Stimulated activated CD8-positive, alpha-beta memory T cell treated with anti-CD3 and anti-CD28 coated beads, Interleukin-7, amount 100 ng/mL, for 24 hours (primary cell): ENCODE measurements around the gene LETM1.
A peak's percentile ranks its signal among the peaks of the same experiment; 100 is the strongest.

Experiments used
- DNase-seq: peaks from one replicate; pipeline ENCODE4 v3.0.0-alpha.2; 2020; ENCODE audit warnings: low read depth

The LETM1 gene

DNA sequence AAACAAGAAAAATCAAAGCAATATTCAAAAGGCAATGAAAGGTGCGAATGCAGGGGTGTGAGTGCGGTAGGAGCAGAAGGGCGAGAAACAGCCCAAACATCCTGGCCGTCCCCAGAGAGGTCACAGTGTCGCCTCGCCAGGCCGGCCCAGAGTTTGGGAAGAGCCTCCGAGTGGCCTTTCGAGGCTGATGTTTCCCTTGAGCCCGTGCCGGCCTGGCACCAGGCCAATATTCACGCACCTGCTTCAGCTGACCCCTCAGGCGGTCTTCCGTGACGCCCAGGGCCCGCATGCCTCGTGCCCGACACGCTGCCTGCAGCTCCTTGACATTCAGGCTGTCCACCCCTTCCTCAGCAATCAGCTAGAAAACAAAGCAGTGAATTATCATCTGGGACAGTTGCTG, 30.6 kb downstream of the LETM1 start:
- DNase-seq, result no peak

DNA sequence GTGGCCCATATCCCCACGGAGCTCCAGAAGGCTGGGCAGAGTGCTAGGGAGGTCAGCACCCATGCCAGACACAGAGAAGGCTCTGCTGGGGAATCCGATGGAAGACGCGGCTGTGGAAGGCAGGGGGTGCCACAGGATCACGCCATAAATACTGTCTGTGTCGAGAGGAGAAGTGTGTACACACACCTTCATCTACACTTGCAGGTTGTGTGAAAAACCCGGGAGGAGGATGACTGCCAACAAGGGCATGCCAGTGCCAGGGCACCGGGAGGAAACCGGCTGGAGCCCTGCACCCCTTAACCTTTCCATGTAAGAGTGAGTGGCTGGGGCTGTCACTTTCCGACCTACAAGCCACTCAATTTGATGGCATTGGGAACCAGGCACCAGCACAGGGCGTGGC, 31.2 kb downstream of the LETM1 start:
- DNase-seq, result no peak

GRCh38 chr4:1823545-1823932, 32.4 kb downstream of the LETM1 start:
- no peak for DNase-seq

- no peak for DNase-seq
Measured at GRCh38 chr4:1822568-1823544, 33.1 kb downstream of the LETM1 start.

DNA sequence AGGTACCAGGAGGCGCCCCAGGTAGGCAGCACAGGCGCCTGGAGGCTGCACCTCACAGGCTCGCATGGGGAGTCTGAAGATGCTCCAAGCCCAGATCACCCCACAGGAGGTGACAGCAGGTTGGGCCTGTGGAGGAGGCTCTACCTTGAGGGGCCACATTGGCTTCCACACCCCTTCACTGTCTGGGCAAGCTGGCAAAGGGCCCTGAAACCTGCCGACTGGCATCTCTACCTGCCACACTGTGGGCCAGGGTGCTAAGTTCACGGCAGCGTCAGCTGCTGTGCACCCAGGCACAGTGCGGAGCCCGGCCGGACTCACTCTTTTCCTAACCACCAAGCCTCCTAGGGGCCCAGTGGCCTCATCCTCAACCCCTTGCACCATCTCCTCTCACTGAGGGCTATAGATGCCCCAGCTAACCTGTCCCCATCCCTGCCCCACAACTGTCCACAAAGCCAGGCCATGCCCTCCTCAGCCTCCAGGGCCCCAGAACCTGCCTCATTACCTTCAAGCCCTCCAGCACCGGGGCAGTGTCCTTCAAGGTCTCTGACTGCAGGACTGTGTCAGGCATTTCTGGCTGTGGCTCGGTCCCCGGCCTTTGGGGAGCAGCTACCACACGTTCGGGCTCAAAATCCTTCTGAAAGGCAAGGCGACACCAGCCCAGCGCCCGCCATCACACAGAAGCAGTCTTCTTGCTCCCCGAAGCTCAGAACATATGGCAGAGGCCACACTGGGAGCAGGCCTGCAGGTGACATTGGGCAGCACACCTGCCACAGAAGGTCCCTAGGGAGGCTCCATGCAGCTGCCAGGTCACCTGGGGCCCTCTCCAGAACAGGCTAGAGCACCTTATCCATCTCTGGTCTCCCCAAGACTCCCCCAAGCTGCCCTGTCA, 34.0 kb downstream of the LETM1 start:
- no peak for DNase-seq

- no peak for DNase-seq
Measured at GRCh38 chr4:1819816-1820215, 36.1 kb downstream of the LETM1 start.

- DNase-seq, result no peak
Measured at GRCh38 chr4:1819284-1819683, 36.7 kb downstream of the LETM1 start.

DNA sequence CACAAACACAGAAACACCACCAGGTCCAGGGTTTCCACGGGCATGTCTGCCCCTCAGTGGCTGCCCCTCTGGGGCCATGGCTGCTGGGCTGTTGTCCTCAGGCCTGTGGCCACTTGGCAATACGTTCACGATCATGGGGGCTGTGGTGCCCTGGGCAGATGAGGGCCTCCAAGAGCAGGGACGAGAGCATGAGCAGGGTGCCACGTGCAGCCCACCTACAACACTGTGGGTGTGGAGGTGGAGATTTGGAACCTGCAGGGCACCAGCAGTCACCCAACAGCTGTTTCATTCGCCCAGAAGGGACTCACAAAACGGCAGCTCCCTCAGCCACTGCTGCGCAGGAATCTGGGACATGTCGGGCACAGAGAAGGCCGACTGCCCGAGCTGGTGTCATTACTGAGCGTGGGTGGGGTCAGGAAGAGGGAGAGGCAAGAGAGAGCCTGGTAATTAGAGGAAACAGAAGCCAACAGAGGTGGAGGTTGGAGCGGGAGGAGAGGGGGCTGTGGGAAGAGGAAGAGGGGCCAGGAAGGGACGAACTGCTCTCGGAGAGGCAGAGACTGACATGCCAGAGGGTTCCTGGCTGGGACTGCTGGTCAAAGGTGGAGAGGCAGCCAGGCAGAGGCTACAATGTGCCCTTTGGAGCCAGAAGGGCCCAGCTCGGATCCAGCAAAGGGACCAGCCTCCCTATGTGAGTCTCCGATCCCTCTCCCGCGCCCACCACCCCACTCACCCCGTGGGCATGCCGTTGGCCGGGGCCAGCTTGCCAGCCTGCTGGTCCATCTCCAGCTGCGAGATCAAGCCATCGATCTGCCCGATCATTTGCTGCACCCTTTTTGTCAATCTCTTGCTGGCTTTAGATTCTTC, 39.7 kb downstream of the LETM1 start:
- no peak for DNase-seq

DNA sequence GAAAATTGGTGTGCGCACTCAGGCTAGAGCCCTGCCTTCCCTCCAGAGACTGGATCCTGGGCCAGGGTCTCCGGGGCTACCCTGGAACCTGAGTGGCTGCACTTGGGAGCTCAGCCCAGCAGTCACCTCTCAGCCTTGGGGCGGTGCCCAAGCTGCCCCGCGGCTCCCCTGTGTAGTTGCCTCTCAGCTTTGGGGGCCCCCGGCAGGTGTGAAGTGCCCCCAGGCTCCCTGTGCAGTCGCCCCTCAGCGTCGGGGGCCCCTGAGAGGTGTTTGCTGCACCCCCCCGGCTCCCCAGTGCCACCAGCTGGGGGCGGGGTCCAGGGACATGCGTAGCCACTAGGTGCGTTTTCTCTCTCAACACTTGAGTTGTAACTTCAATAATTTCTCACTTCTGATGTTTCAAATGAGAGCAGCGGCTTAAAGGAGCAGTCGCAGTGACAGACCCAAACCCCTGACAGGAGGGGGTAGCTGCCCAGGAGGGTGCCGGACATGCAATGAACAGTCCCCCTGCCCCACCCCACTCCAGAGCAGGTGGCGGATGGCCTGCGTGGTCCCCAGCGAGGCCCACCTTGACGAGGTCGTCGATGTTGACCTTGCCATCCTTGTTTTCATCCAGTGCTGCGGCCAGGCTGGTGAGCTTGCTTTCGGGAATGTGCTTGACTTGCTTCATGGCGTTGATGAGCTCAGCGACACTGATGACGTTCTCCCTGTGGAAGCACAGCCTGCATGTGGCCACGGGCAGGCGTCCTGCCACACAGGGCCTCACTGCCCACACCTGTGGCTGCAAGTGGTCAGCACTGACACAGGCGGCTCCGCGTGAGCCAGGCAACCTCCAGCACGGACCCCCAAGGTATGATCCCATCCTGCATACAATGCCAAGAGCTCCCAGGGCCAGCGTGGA, 40.6 kb downstream of the LETM1 start:
- no peak for DNase-seq

- no peak for DNase-seq
Measured at GRCh38 chr4:1814453-1814852, 41.5 kb downstream of the LETM1 start.

- no peak for DNase-seq
Measured at GRCh38 chr4:1813915-1814314, 42.0 kb downstream of the LETM1 start.

DNA sequence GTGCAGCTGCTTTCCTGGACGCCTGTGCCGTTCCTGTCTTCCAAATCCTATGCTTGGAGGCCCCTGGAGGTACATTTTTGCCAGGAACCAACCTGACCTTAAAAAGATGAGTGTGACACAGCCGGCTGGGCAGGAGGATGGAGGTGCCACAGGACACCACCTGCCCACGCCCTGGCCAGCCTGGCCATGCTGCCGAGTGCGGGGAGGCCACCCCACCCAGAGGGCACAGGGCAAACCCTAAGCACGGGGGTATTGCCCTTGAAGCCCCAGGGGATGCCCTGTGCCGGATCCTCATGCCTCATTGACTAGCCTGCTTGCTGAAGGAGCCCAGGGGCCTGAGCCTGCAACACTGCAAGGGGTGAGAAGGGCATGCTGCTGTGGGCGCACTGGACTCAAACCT, 42.7 kb downstream of the LETM1 start:
- no peak for DNase-seq

DNA sequence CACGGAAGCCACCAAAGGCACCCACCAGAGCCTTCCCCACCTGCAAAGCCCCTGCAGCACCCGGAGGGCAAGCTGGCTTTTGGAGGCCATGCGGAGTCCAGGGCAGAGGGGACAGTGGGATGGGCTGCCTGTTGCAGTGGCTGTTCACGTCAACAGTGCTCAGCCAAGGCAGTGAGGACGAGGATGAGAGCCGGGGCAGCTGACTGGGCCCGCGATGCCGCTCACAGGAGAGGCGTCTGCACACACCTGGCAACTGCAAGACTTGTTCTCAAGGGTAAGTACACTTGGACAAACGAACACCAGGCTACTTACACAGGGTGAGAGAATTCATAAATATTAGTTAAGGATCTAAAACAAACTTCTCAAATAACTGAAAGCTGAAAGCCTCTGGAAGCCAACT, 43.2 kb downstream of the LETM1 start:
- DNase-seq, result no peak

- no peak for DNase-seq
Measured at GRCh38 chr4:1810765-1811164, 45.2 kb downstream of the LETM1 start.

- peak; percentile 37 for DNase-seq
Measured at GRCh38 chr4:1809754-1810502, 46.0 kb downstream of the LETM1 start.

GRCh38 chr4:1808851-1809753, 46.9 kb downstream of the LETM1 start:
- DNase-seq, result no peak

GRCh38 chr4:1808396-1808795, 47.6 kb downstream of the LETM1 start:
- no peak for DNase-seq

DNA sequence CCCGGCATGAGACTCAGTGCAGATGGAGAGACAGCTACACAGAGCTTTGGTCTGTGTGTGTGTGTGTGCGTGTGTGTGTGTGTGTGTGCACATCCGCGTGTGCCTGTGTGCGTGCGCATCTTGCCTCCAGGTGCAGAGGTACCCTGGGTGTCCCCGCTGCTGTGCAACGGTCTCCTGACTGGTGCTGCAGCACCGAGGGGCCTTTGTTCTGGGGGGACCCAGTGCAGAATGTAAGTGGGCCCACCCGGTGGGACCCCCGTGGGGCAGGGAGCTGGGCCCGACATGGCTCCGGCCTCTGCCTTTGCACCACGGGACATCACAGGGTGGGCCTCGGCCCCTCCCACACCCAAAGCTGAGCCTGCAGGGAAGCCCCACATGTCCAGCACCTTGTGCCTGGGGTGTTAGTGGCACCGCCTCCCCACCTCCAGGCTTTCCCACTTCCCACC, 48.6 kb downstream of the LETM1 start:
- no peak for DNase-seq
